ENCODE measurements around the gene ACBD4.

Gene ACBD4

GRCh38 chr17:45160447-45161287 lies 25.2 kb downstream of the ACBD4 start:
- peak; percentile 51 to 79 (median 66) for DNase-seq

- peak; percentile 99 to 100 (median 100) for DNase-seq
Measured at GRCh38 chr17:45161288-45162024, 26.0 kb downstream of the ACBD4 start, which contains the start of gene HEXIM2. HEXIM2 (plus strand) TSS chr17:45161875; CDS start chr17:45162794, 919 bp downstream.

- peak in 1 of 4 experiments; percentile 22 for DNase-seq
Measured at GRCh38 chr17:45162025-45162687, 26.7 kb downstream of the ACBD4 start.

GRCh38 chr17:45164734-45165269 lies 29.3 kb downstream of the ACBD4 start:
- no peak for DNase-seq

GRCh38 chr17:45168991-45169752 lies 33.7 kb downstream of the ACBD4 start:
- DNase-seq: no peak

GRCh38 chr17:45170280-45170930 lies 34.9 kb downstream of the ACBD4 start:
- no peak for DNase-seq

GRCh38 chr17:45170931-45171337 lies 35.4 kb downstream of the ACBD4 start:
- DNase-seq: peak; percentile 27 to 48 (median 42)

GRCh38 chr17:45171338-45172231 lies 36.1 kb downstream of the ACBD4 start:
- DNase-seq: peak; percentile 13 to 73 (median 54)

- no peak for DNase-seq
Measured at GRCh38 chr17:45172232-45172540, 36.7 kb downstream of the ACBD4 start.

- peak; percentile 15 to 66 (median 50) for DNase-seq
Measured at GRCh38 chr17:45172541-45173286, 37.2 kb downstream of the ACBD4 start.

GRCh38 chr17:45175759-45176115 lies 40.2 kb downstream of the ACBD4 start:
- DNase-seq: no peak

GRCh38 chr17:45177563-45177962 lies 42.1 kb downstream of the ACBD4 start:
- DNase-seq: no peak

- no peak for DNase-seq
Measured at GRCh38 chr17:45184144-45184543, 48.7 kb downstream of the ACBD4 start.

- no peak for DNase-seq
Measured at GRCh38 chr17:45186801-45187354, 51.4 kb downstream of the ACBD4 start.

- DNase-seq: no peak
Measured at GRCh38 chr17:45189009-45189408, 53.5 kb downstream of the ACBD4 start.

GRCh38 chr17:45190503-45191255 lies 55.2 kb downstream of the ACBD4 start:
- no peak for DNase-seq

All from suppressor macrophage (primary cell).